GM19397 (cell line): ENCODE data around the gene NEUROD2.

Source experiments
- ATAC-seq: cut with Tn5 transposase; IDR thresholded peaks from one replicate; pipeline ENCODE4 v1.9.1; 2021; ENCODE audit warnings: mild to moderate bottlenecking, moderate library complexity; ENCODE audit not compliant: unreplicated experiment

NEUROD2 gene

DNA sequence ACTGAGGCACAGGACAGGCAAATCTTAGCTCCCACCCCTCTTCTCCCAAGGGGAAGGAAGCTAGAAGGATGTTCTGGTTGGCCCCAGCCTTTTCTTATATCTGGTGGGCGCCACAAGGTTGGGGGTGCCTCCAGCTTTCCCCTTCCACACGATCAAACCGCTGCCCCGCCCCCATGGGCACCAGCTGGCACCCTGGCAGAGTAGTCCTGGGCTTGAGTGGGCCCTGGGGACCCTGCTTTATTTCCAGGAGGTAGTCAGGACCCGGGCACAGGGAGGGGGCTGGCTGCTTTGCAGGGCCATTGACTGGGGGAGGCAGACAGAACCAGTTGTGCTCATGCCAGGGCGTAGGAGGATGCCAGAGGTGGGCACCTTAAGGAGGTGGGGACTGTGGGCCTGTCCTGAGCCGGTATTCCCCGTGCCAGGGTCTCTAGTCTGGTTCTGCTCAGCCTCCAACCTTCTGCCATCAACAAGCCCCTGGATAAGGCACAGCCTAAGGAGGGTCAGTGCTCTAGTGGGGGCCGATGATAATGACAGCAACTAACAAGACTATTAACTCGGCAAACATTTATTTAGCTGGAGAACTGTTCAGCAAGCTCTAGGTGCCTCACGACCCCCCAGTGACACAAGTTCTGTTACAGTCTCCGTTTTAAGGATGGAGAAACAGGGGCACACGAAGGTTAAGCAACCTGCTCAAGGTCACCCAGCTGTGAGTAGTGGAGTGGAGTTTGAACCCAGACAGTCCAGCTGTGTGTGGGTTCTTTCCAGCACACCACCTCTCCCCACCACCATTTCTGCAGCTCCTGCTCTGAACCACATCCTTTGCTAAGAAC lies 11.5 kb upstream of the NEUROD2 start:
- ATAC-seq: no peak

DNA sequence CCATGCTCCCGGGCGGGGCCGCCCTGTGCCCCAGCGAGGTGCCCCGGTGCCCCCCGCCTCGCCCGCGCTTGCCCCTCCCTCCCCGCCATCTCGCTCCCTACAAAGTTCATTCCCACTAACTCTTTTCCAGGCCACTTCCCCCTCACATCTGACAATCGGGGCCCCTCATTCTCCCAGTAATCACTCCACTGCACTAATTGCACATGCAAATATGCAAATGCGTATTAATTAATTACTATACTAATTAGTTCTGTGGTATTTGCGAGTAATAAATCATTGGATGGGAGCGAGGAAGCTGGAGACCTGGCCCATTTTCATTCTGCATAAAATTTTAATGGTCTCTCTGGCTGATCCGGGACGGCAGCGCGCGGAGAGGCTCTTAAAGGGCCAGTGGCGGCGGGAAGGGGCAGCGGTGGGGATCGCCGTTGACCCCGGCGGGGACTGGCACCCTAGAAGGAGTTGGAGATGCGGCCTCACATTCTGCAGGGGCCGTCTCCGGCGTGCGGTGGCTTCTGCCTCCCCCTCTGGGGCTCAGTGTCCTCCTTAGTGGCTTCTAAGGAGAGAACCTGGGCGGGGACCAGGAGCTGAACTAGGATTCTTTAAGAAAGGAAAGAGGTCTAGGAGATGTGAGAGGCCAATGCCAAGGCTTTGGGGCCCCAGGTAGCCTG lies 10.7 kb upstream of the NEUROD2 start:
- ATAC-seq: no peak

DNA sequence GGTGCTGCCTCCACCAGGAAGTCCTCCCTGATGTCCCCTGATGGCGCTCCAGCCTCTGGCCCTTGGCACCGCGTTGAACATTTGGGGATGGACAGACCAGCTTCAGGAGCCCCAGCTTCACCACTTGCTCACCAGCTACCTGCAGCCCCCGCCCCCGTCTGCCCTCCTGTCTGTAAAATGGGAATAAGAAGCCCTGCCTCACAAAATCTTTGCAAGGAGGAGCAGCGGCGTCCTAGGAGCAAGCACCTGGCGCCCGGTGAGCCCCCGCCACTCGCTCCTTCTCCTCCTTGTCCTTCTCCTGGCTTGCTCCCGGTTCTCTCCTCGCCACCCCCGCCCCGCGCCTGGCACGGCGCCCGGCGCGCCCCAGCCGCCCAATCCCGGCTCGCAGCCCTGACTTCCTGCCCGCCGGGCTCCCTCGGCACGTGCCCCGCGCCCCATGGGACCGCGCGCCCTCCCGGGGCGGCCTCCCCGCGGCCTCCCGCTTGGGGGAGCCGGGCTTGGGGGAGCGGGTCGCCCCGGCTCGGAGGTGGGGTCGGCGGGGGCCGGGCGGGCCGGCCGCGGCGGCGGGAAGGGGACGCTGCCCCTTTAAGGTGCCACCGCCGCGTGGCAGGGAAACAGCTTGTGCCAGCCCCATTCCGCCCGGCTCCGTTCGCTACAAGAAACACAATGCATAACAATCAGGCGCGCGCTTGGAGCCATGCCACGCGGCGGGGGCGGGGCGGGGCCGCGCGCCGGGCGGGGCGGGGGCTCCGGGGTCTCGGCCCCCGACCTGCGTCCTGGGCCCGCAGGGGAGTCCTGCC lies 9.9 kb upstream of the NEUROD2 start:
- no peak for ATAC-seq

DNA sequence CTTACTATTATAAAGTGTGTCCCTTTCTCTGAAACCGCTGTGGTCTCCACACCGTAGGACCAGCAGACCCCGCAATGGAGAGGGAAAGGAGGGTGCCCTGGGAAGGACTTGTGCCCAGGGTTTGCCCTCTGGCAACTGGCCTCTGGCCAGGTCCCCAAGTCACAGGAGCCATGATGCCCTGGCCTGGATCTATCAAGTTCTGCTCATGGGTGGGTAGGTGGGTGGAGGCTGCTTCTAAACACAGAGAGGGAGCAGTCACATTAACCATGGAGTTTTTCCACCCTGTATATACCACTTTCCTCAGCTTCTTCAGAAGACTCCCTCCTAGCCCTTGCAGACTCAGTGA lies 9.4 kb upstream of the NEUROD2 start:
- ATAC-seq: no peak

DNA sequence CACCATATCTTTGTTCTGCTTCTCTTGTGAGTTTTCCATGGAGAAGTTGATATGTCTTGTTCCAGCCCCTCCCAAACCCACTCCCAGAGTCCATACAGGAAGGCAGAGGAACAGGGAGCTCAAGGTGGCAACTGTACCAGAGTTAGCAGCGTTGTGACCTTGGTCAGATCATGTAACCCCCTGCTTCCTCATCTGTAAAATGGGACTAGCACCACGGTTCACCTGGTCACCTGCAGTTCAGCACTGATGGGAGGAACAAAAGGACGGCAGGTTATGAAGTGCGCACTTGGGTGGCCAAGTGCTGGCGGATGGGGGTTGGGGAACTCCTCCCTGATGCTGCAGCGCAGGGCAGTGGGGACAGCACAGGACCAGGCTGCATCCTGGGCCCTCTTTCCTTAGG lies 7.7 kb upstream of the NEUROD2 start:
- ATAC-seq: no peak

DNA sequence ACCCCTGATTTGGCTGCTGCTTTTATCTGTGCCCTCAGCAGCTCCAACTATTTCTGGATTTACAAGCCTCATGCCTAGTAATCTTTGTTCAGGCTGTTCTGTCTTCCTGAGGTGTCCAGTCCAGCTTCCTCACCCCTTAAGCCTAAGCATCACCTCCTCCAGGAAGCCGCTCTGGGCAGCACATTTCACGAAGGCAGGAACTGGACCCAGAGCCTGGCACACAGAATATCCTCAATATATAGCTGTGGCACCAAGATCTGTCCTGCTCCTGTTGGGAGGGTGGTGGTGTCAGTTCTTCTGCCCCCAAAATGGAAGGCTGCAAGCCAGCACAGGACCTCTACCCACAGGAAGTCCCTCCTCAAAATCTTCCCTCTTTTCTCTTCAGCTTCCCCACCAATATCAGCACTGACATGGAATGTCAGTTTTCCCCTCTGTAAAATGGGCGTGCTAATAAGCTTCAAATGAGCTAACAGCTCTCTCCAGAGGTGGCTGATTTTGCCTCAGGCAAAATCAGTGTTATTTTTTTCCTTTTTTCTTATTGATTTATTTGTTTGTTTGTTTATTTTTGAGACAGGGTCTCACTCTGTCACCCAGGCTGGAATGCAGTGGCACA lies 6.9 kb upstream of the NEUROD2 start:
- no peak for ATAC-seq

DNA sequence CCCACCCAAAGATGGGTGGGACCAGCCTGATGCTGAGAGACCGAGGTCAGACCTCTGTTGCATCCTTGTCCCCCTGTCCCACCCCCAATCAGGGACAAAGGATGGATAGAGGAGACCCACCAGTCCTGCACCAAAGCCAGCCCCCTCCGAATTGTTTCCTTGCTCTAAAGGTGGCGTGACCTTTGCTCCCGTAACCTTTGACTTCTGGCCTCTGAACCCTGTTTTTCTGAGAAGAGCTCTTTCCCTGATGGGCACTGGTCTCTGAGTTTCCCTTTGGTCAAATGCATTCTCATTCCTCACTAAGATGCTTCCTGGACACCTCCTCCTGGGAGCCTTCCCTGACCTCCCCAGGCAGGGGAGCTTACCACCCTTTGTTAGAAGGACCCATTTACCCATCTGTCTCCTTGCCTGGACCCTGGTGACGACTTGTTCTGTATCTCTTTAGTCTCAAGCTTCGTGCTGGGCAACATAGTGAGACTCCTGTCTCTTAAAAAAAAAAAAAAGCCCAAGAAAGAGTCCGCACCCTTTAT lies 5.3 kb upstream of the NEUROD2 start:
- ATAC-seq: no peak

DNA sequence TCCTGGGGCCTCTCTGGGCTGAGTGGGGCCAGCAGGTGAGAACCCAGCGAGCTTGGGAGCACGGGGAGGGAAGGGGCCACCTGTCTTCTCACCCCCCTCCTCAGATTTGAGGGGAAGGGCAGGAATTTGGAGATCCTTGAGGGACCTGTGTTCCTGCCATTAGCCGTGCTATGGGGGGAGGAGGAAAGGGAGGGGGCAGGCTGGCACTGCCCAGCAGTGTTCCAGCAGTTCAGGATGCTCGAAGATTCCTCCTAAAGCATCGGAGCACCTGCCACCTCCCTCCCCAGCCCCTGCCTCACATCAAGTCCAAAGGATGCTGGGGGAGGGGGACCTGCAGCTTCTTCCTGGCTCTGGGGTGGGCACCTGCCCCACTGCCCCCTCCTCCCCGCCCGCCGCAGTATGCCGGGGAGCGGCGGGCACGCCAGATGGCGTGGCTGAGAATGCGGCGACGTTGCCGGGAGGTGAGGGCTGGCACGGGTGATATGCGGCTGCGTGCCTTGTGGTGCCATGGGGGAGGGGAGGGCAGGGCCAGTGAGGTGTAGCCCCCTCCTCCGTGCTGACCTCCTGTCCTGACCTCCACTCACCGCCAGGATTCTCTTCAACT lies 4.7 kb upstream of the NEUROD2 start:
- ATAC-seq: no peak

DNA sequence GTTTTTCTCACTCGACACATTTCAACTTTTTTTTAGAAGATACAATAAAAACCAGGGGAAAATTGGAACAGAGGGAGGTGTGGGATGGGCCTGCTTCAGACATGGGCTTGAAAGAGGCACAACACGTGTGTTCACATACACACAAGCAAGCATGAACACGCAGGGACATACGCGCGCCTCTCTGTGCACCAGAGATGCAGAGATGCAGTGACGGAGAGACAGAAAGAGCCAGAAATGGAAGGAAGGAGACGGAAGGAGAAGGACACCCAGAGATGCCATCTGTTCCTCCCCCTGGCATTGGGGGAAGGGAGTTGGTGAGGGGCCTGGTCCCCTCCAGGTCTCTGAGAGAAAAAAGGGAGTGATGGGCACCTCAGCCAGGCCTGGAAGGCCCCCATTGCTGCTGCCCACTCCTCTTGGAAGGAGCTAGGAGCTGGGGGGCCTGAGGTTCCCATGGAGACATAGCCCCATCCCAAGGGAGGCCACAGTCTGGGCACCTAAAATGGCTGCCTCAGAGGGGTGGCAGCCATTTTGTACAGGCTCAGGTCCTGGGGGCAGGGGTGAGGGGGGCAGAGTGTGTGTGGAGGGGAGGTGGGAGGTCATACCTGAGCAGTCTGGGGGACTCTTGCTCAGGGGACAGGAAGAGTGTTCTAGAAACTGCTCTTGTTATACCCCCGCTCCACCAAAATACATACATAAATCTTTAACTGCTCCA lies 3.8 kb upstream of the NEUROD2 start:
- ATAC-seq: no peak

DNA sequence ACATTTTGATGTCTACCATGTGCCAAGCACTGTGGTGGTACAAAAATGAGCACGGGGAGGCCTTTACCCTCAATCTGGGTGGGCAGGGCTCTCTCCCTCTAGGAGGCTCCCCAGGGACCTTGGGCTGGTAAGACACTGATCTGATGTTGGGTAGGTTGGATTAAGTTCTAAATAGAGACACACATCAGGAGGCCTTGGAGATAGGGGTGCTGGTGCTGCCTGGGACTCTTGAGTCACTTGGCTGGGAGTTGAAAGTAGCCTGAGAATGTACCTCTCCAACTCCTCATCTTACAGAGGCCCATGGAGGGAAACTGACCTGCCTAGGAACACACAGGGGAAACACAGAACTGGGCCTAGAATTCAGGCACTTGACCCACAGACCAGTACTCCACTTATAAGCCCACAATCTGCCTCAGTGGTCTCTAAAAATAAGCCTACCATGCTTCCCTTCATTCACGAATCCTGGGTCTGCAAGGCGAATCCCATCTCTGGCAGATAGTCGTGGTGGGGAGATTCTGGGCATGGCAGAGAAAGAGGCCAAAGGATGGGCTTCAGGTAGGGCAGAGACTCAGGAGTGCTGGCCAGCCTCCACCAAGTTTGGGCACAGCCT lies 1.8 kb upstream of the NEUROD2 start:
- ATAC-seq: no peak

DNA sequence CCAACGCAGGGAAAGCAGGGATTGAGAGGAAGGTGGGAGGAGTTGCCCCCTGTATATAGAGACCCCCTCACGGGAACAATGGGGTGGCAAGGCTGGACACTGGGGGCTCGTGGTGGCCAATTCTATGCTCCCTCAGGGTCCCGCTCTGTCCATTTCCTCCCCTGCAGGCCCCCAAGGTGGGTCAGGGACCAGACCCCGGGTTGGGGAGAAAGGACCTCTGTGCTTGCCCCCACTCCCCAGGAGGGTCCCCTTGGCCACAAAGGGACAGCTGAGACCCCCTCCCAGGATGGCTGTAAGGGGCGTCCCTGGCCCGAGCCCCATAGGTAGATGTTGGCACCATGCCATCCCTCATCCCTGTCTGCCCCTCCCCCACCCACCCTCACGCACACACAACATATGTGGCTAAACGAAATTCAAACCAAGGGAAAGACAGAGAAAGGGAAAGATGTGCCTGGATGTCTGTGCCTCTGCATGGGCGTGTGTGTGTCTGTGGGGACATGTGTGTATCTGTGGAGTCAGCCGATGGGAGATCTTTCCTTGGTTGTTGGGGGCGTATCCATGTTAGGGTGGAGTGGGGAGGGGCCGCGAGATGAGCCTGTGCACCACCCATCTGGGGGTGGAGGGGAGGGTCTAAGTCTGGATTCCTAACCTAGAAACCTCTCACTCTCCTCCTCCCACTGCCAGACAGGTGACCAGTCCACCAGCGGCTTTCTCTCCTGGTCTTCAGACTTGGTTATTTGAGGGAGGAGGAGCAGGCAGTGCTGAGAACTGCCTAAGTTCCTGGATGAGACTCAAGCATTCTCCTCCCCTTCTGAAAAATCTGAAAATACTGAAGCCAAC lies 642 bp upstream of the NEUROD2 start:
- no peak for ATAC-seq

DNA sequence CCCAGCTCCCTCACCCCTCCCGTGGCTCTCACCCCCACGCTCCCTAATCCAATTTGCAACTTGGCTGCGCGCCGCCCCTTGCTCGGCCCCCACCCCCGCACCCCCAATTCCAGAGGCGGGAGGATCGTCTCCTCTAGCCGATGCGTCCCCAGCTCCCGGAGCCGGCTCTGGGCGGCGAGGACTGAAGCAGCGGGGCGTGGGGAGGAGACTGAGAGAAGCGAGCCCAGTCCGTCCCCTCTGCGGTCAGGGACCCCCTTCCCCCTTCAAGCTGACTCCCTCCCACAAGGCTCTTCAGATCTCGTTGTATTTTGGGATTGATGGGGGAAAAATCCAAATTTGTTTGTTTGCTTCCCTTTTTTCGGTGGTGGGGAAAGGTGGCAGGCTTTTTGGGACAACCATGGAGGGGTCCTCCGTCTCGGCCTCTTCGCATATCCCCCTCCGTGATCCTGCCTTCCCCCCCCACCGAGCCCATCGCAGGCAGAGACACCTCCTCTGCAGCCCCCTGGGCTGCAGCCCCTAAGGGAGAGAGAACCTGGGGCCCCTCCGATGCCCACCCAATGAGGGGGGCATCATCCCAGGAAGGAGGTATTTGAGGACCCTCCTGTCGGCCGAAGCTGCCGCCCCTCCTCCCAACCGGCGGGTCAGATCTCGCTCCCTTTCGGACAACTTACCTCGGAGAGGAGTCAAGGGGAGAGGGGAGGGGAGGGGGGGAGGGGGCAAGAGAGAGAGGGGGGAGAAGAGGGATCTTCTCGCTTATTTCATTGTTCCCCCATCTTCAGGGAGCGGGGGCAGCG lies 466 bp downstream of the NEUROD2 start:
- ATAC-seq: no peak

DNA sequence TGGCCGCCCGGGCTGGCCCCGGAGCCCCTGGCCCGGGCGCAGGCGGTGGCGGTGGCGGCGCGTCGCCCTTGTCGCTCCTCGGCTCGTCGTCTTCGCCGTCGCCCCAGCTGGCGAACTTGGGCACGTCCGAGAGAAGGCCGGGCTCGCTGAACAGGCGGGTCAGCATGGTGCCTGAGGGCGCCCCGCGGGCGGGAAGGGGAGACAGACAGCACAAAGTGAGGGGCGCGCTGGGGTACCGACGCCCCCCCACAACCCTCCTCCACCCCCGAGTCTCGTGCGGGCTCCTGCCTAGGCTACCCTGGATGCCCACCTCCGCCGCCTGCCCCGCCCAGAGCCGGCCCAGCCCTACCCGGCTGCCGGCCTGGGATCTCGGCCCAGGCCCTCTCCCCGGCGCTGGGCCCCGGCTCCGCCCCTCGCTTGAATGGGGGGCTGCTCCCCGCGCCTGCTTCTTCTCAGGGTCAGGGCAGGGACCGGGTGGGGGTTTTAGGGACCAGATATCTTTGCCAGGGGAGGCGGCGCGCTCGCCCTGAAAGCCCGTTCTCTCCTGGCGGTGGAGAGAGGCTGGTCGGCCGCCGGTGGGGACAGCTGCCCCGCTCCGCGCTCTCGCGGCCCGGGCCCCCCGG lies 1.2 kb downstream of the NEUROD2 start:
- no peak for ATAC-seq

DNA sequence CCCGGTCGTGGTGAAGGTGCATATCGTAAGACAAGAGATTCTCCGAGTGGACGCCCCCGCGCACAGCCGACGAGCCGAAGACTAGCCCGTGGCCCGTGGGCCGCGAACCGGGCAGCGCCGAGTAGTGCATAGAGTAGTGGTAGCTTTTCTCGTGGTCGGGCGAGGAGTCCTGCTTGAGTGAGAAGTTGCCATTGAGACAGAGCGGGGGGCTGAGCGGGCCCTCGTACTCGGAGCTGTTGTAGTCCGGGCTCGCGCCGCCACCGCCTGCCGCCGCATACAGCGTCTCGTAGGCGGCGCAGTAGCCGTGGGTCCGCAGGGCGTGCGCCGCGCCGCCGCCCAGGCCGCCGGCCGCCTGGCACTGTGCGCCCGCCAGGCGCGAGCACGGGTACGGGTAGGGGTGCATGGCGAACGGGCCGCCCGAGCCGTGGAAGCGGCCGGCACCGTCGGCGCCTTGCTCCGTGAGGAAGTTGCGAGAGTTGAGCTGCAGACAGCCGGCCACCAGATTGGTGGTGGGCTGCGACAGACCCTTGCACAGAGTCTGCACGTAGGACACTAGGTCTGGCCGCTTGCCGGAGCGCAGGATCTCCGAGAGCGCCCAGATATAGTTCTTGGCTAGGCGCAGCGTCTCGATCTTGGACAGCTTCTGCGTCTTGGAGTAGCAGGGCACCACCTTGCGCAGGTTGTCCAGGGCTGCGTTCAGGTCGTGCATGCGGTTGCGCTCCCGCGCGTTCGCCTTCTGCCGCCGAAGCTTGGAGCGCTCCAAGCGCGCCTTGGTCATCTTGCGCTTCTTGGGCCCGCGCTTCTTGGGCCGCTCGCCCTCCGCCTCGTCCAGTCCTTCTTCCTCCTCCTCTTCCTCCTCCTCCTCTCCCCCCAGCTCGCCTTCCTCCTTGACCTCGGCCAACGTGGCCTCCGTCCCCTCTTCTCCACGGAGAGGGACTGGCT lies 2.0 kb downstream of the NEUROD2 start:
- no peak for ATAC-seq

DNA sequence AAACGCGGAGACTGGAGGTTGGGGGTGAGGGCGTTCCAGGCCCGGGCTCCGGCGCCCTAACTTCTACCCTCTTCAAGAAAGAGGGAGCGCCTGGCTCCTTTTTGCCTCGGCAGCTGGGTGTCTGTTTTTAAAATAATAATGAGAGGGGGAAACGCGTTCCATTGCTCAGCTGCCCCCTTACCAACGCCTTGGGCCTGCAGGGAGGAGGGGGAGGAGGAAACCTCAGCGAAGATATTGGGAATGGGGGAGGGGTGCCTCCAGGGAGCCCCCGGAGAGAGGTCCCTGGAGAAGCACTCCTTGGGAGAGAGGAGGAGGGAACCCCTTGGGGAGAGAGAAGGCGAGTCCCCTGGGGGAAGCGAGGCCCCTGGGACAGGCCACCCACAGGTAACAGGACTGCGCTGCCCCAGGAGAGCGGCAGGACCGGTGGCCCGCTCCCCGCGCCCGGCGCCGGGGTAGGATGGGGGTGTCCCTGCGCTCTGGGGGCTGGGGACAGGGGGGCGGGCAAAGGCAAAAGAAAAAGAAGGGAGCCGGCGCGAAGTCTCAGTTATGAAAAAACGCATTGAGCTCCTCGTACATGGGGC lies 2.7 kb downstream of the NEUROD2 start:
- no peak for ATAC-seq
